HG03060 (cell line): ENCODE measurements around the gene FBXO40.
A peak's percentile ranks its signal among the peaks of the same experiment; 100 is the strongest.
"Not testable (repeated sequence)": the region's sequence is repeated elsewhere in the genome, so short reads cannot be mapped to it uniquely, and the experiment has no call there.

Source experiments
- ATAC-seq: cut with Tn5 transposase; IDR thresholded peaks from one replicate; pipeline ENCODE4 v1.9.1; 2021; ENCODE audit warnings: low read depth, moderate number of reproducible peaks; ENCODE audit not compliant: unreplicated experiment

Gene FBXO40

GRCh38 chr3:121592856-121593702 is at the start of gene FBXO40:
TSS of gene FBXO40 (plus strand) at chr3:121593379. CDS start at chr3:121620576, 27,197 bp downstream.
- ATAC-seq = no peak

- no peak for ATAC-seq
These were observed 48.1 kb upstream of the FBXO40 start for GRCh38 chr3:121545049-121545573.

GRCh38 chr3:121545574-121546455 is 47.4 kb upstream of the FBXO40 start, which contains the start of gene POLQ:
TSS of gene POLQ (minus strand) at chr3:121545988. CDS start at chr3:121545877, 111 bp downstream.
- peak; percentile 56 for ATAC-seq

GRCh38 chr3:121552379-121552778 is 40.8 kb upstream of the FBXO40 start:
- ATAC-seq = no peak

DNA sequence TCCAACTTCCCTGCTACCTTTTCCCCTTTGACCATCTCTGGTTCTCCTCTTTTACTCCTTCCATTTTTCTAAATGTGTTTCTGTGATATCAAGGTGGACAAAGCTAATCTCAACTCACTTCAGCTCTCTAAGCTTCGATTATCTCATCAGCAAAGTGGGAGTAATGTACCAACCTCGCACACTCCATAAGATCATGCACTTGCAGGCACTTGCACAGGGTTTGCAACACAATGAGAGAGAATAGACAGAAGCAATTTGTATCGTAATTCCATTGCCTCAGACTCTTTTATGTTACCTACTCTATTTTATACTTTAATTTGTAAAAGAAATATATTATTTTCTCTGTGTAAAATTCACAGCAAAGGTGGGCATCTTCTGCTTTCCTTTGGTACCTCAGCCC is 40.4 kb upstream of the FBXO40 start:
- ATAC-seq = no peak

DNA sequence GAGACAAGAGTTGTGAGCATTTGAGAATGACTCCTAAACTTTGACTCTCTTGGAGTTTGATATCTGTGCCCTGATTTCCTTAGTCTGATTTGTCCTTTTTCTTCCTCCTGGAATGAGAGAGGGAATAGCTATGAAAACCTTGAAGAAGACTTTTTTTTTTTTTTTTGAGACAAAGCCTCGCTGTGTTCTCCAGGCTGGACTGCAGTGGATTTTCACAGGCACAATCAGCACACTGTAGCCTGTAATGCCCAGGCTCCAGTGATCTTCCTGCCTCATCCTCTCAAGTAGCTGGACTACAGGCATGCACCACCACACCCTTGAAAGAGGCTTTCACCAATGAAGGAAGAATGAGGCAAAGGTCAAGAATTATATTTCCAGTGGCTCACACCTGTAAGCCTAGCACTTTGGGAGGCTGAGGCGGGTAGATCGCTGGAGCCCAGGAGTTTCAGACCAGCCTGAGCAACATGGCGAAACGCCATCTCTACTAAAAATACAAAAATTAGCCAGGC is 35.7 kb upstream of the FBXO40 start:
- ATAC-seq = no peak

GRCh38 chr3:121562148-121562547 is 31.0 kb upstream of the FBXO40 start:
- ATAC-seq = no peak

GRCh38 chr3:121566773-121567172 is 26.4 kb upstream of the FBXO40 start:
- no peak for ATAC-seq

- no peak for ATAC-seq
These were observed 25.5 kb upstream of the FBXO40 start, which contains the start of gene ARGFX for GRCh38 chr3:121567649-121568048. TSS of gene ARGFX (plus strand) at chr3:121567949. CDS start at chr3:121570714, 2,765 bp downstream.

GRCh38 chr3:121574449-121574848 is 18.7 kb upstream of the FBXO40 start:
- ATAC-seq = no peak

- ATAC-seq = no peak
These were observed 11.5 kb upstream of the FBXO40 start for GRCh38 chr3:121581691-121582090.

DNA sequence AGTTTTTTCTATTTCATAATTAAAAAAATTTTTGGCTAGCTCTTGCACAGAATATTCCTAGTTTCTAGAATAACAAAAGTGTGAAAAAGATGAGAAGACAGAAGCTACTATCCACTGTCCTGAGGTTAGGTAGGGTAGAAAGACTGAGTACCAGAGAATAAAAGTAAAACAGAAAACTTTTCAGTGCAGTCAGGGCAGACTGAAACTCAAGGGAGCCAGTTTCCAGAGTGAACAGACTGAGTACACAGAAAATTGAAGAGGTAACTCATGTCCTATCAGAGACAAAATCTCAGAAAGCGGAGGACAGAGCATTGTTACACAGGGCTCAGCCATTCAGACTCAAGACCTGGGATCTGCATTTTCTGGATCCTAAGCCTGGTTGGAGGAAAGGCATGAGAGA is 8.8 kb upstream of the FBXO40 start:
- no peak for ATAC-seq

DNA sequence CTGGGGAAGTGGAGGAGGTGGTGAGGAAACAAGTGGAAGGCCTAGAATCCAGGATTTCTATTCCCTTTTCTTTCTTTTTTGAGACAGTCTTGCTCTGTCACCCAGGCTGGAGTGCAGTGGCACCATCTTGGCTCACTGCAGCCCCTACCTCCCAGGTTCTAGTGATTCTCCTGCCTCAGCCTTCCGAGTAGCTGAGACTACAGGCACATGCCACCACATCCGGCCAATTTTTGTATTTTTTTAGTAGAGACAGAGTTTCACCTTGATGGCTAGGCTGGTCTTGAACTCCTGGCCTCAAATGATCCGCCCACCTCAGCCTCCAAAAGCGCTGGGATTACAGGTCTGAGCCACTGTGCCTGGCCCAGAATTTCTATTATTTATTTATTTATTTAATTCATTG is 627 bp downstream of the FBXO40 start:
- not testable (repeated sequence) for ATAC-seq

DNA sequence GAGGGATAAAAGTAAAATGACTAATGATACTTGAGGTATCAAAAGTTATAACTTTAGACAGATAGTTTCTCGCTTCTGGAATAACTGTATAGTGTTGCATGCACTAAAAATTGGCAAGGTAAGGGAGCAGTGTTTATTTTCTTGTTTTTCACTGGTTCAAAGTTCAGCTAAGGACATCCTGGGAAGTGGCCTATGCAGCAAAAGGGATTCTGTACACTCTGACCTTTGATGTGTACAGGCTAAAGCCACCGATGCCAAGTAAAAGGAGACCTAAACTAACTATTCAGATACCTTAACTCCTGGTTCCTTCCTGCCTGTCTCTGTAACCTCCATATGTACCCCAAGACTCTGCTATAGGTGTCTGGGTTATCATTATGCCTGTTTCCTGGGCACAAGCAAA is 1.7 kb downstream of the FBXO40 start:
- no peak for ATAC-seq

- no peak for ATAC-seq
These were observed 2.7 kb downstream of the FBXO40 start for GRCh38 chr3:121595765-121596406.

DNA sequence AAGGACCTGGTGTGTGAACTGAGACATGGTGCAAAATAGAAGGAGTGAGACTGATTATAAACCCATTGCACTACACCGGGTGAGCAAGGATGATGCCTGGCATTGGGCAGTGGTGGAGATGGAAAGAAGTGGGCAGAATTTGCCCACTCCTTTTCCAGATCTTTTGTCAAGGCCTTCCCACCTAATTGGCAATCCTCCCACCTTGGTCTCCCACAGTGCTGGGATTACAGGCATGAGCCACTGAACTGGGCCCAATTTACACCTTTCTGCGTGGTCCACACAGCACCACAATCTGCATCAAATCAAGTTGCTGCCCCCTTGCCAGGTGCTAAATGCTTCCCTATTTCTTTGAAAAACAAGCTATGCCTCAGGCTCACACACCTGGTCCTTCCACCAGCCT is 5.4 kb downstream of the FBXO40 start:
- no peak for ATAC-seq

- not testable (repeated sequence) for ATAC-seq
These were observed 6.7 kb downstream of the FBXO40 start for GRCh38 chr3:121599900-121600299.

- no peak for ATAC-seq
These were observed 8.1 kb downstream of the FBXO40 start for GRCh38 chr3:121601212-121601812.

DNA sequence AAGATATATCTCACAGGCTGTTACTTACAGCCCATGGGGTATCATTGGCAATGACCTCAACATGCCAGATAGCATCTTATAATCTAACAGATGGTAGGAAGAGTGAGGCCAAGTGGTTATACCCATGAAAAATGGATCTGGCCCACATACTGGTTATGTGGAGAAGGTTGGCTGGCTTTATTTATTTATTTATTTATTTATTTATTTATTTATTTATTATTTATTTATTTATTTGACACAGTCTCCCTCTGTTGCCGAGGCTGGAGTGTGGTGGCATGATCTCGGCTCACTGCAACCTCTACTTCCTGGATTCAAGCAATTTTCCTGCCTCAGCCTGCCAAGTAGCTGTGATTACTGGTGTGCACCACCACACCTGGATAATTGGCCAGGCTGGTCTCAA is 11.6 kb downstream of the FBXO40 start:
- ATAC-seq = no peak

DNA sequence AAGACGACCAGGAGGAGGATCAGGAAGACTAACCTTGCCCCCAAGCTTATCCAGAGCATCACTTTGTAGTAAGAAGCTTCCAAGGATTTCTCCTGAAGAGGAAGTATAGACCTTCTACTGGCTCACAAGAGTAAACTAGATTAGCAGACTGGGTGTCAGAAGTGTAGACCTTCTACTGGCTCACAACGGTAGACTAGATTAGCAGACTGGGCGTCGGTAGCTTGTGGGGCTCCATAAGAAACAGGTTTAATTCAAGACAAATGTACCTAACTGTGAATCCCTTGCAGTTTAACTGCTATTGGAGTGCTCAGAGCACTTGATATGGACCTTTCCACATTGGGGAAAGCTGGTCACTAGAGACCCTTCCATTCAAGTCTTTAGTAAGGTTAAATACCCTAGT is 12.9 kb downstream of the FBXO40 start:
- no peak for ATAC-seq
